Hepatocyte (in vitro differentiated cells): ENCODE measurements around the gene KCTD10.

Experiments used
- EZH2 ChIP-seq: fragments of 200-600 bp; sonication (generic); IDR thresholded peaks from 2 replicates; pipeline ENCODE4 v1.6.1; 2016; ENCODE audit warnings: antibody characterized with exemption, mild to moderate bottlenecking, borderline replicate concordance
- EZH2phosphoT487 ChIP-seq: fragments of 200-600 bp; sonication (generic); IDR thresholded peaks from one replicate; pipeline ENCODE4 v1.6.1; 2018; ENCODE audit warnings: antibody characterized with exemption, mild to moderate bottlenecking, low read depth, moderate library complexity; ENCODE audit not compliant: unreplicated experiment, severe bottlenecking
- TF ChIP-seq, protein P1 (sequence below): fragments of 200-600 bp; sonication (generic); IDR thresholded peaks from 2 replicates; pipeline ENCODE4 v1.5.1; 2016; ENCODE audit warnings: antibody characterized with exemption, mild to moderate bottlenecking; ENCODE audit not compliant: poor library complexity

DNA sequence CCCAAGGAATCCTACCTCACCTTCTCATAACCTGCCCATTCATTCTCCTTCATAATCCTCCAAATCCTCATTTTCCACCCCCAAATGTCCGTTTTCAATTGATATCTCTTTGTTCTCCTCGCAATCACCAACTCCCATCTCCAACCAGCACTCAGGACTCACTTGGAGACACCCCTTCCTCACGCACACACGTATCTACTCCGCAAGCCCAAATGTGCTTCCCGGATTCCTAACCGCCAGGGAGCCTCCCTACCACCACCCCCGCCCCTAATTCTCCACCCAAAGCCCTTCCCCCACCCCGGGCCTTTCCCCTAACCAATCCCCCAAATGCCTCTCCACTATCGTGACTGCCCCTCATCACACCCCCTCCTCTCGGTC lies 304 bp downstream of the KCTD10 start:
- TF ChIP-seq, protein P1, sequence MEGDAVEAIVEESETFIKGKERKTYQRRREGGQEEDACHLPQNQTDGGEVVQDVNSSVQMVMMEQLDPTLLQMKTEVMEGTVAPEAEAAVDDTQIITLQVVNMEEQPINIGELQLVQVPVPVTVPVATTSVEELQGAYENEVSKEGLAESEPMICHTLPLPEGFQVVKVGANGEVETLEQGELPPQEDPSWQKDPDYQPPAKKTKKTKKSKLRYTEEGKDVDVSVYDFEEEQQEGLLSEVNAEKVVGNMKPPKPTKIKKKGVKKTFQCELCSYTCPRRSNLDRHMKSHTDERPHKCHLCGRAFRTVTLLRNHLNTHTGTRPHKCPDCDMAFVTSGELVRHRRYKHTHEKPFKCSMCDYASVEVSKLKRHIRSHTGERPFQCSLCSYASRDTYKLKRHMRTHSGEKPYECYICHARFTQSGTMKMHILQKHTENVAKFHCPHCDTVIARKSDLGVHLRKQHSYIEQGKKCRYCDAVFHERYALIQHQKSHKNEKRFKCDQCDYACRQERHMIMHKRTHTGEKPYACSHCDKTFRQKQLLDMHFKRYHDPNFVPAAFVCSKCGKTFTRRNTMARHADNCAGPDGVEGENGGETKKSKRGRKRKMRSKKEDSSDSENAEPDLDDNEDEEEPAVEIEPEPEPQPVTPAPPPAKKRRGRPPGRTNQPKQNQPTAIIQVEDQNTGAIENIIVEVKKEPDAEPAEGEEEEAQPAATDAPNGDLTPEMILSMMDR: no peak
- TF ChIP-seq EZH2 (no peak), EZH2phosphoT487 (no peak)
